ENCODE data around the gene SYT10.
"Not testable (repeated sequence)": the region's sequence is repeated elsewhere in the genome, so short reads cannot be mapped to it uniquely, and the experiment has no call there.

The SYT10 gene

GRCh38 chr12:33383503-33383902 lies 56.1 kb downstream of the SYT10 start:
- H3K9me3 ChIP-seq: no peaks in the 10 kb centered on the region; the same call in 1 of the 2 replicates
- H3K27me3 ChIP-seq: no peaks in the 10 kb centered on the region
- TF ChIP-seq CTCF (IDR thresholded peaks at IDR 0.05; ENCODE audit: low read depth, low read length): no peak
- DNase-seq: no peak
- no peak overlapping the region for H3K4me3 ChIP-seq (ENCODE audit: low read depth, low read length)
- H3K36me3 ChIP-seq: no peaks in the 10 kb centered on the region
- H3K4me1 ChIP-seq: no peaks in the 10 kb centered on the region

- Histone ChIP-seq H3K36me3 (no peaks in the 10 kb centered on the region), H3K9me3 (no peaks in the 10 kb centered on the region), H3K4me3 (ENCODE audit: low read depth, low read length) (no peak overlapping the region), H3K27me3 (no peaks in the 10 kb centered on the region), H3K4me1 (no peaks in the 10 kb centered on the region)
- TF ChIP-seq CTCF (IDR thresholded peaks at IDR 0.05; ENCODE audit: low read depth, low read length): no peak
- DNase-seq: no peak
Observed at GRCh38 chr12:33376153-33376552, 63.5 kb downstream of the SYT10 start.

GRCh38 chr12:33370318-33370717 lies 69.3 kb downstream of the SYT10 start:
- DNase-seq: no peak
- H3K36me3 ChIP-seq: no peaks in the 10 kb centered on the region
- TF ChIP-seq CTCF (IDR thresholded peaks at IDR 0.05; ENCODE audit: low read depth, low read length): no peak
- no peak overlapping the region for H3K4me3 ChIP-seq (ENCODE audit: low read depth, low read length)
- no peaks in the 10 kb centered on the region for H3K9me3 ChIP-seq
- no peaks in the 10 kb centered on the region; the same call in 1 of the 2 replicates for H3K27me3 ChIP-seq
- no peaks in the 10 kb centered on the region for H3K4me1 ChIP-seq

- no peak for DNase-seq
- no peak for TF ChIP-seq CTCF (IDR thresholded peaks at IDR 0.05; ENCODE audit: low read depth, low read length)
- no peaks in the 10 kb centered on the region; the same call in 1 of the 2 replicates for H3K27me3 ChIP-seq
- no peaks in the 10 kb centered on the region for H3K36me3 ChIP-seq
- no peaks in the 10 kb centered on the region for H3K4me1 ChIP-seq
- no peaks in the 10 kb centered on the region for H3K9me3 ChIP-seq
- no peak overlapping the region for H3K4me3 ChIP-seq (ENCODE audit: low read depth, low read length)
Observed at GRCh38 chr12:33357181-33357580, 82.4 kb downstream of the SYT10 start.

- no peak for DNase-seq
- Histone ChIP-seq H3K36me3 (no peaks in the 10 kb centered on the region), H3K27me3 (no peaks in the 10 kb centered on the region), H3K4me3 (ENCODE audit: low read depth, low read length) (no peak overlapping the region), H3K4me1 (no peaks in the 10 kb centered on the region), H3K9me3 (no peaks in the 10 kb centered on the region)
- TF ChIP-seq CTCF (IDR thresholded peaks at IDR 0.05; ENCODE audit: low read depth, low read length): no peak
Observed at GRCh38 chr12:33349791-33350190, 89.8 kb downstream of the SYT10 start.

- not testable (repeated sequence) for H3K36me3 ChIP-seq; H3K4me3 ChIP-seq (ENCODE audit: low read depth, low read length); H3K4me1 ChIP-seq; H3K9me3 ChIP-seq; DNase-seq; H3K27me3 ChIP-seq
Observed at GRCh38 chr12:33331961-33332398, 107.6 kb downstream of the SYT10 start.

GRCh38 chr12:33330940-33331339 lies 108.7 kb downstream of the SYT10 start:
- DNase-seq: no peak
- Histone ChIP-seq H3K36me3 (no peaks in the 10 kb centered on the region), H3K9me3 (no peaks in the 10 kb centered on the region), H3K4me1 (no peaks in the 10 kb centered on the region), H3K4me3 (ENCODE audit: low read depth, low read length) (no peak overlapping the region), H3K27me3 (no peaks in the 10 kb centered on the region)
- no peak for TF ChIP-seq CTCF (IDR thresholded peaks at IDR 0.05; ENCODE audit: low read depth, low read length)
